Cardiac fibroblast (primary cell): ENCODE results near the gene CCL21.

Source experiments
- DNase-seq, 2 donors: peaks; one replicate each; pipeline versions ENCODE4 v3.0.0 to v3.0.0-alpha.2; 2010; ENCODE audit warnings: low read depth in 2 of 2
- H3K4me3 ChIP-seq, 2 donors: replicated peaks in 1 of 2; 1 replicate in 1 of 2; 2 replicates in 1 of 2; pipeline ENCODE4 v1.5.1; 2011; ENCODE audit warnings: low read depth in 2 of 2, low read length in 2 of 2, mild to moderate bottlenecking in 2 of 2, moderate library complexity in 1 of 2
- CTCF ChIP-seq: IDR thresholded peaks from one replicate; pipeline ENCODE4 v1.5.1; 2011; ENCODE audit warnings: low read depth, mild to moderate bottlenecking, low read length, inconsistent platforms

CCL21 gene

GRCh38 chr9:34662526-34663302 lies 47.2 kb downstream of the CCL21 start, which contains the start of gene CCL27:
Gene CCL27 (minus strand): TSS chr9:34662657. CDS start chr9:34662633, 24 bp downstream.
- TF ChIP-seq CTCF: no peak
- DNase-seq: no peak
- H3K4me3 ChIP-seq: no peak within 1 kb of the TSS

- TF ChIP-seq CTCF: no peak
- peak in 1 of 2 donors; percentile 22 for DNase-seq
- H3K4me3 ChIP-seq: no peak overlapping the region
Observed at GRCh38 chr9:34659592-34660253, 50.2 kb downstream of the CCL21 start.
